Measurements from ENCODE around the gene GRHPR.

- no peak for TF ChIP-seq PAX5 (IDR thresholded peaks at IDR 0.05; ENCODE audit: borderline replicate concordance, low read depth, low read length)
- no peak for TF ChIP-seq CTCF (IDR thresholded peaks at IDR 0.05 in 2 of 3, conservative IDR thresholded peaks at IDR 0.05 in 1 of 3; ENCODE audit: control insufficient read depth in 2 of 3, extremely low read depth in 1 of 3, insufficient read depth in 1 of 3, low read depth in 3 of 3, low read length in 3 of 3)
- no peak for TF ChIP-seq RAD21 (IDR thresholded peaks at IDR 0.05; ENCODE audit: insufficient read depth, low read depth, low read length)
- TF ChIP-seq EZH2 (IDR thresholded peaks at IDR 0.05; ENCODE audit: borderline replicate concordance, control insufficient read depth, low read depth, low read length): no peak
- no peak for TF ChIP-seq CEBPB (IDR thresholded peaks at IDR 0.05; ENCODE audit: borderline replicate concordance in 1 of 2, low read depth in 2 of 2, low read length in 2 of 2)
- TF ChIP-seq HDAC2 (IDR thresholded peaks at IDR 0.05): no peak
- TF ChIP-seq NFIC (IDR thresholded peaks at IDR 0.05; ENCODE audit: low read depth, low read length): no peak
- TF ChIP-seq PKNOX1 (IDR thresholded peaks at IDR 0.05): no peak
- TF ChIP-seq CUX1 (IDR thresholded peaks at IDR 0.05; ENCODE audit: insufficient replicate concordance, low read depth, low read length): no peak
- no peak for TF ChIP-seq POLR2A (IDR thresholded peaks at IDR 0.05; ENCODE audit: low read depth, low read length)
- TF ChIP-seq JUNB (IDR thresholded peaks at IDR 0.05): no peak
These were observed 23.9 kb downstream of the GRHPR start for GRCh38 chr9:37446401-37446800.

Measured in GM12878 (cell line).